ENCODE data around the gene RFX4.
"Not testable (repeated sequence)": the region's sequence is repeated elsewhere in the genome, so short reads cannot be mapped to it uniquely, and the experiment has no call there.

RFX4 gene

GRCh38 chr12:106590601-106591000 is 7.8 kb downstream of the RFX4 start:
- no peak for DNase-seq (ENCODE audit: low spot score)

- no peak for DNase-seq (ENCODE audit: low spot score)
Measured at GRCh38 chr12:106594447-106594846, 11.6 kb downstream of the RFX4 start.

GRCh38 chr12:106595268-106595667 is 12.5 kb downstream of the RFX4 start:
- no peak for DNase-seq (ENCODE audit: low spot score)

GRCh38 chr12:106598003-106598402 is 15.2 kb downstream of the RFX4 start:
- DNase-seq (ENCODE audit: low spot score), result no peak

GRCh38 chr12:106599302-106599701 is 16.5 kb downstream of the RFX4 start:
- no peak for DNase-seq (ENCODE audit: low spot score)

- no peak for DNase-seq (ENCODE audit: low spot score)
Measured at GRCh38 chr12:106600503-106600902, 17.7 kb downstream of the RFX4 start.

GRCh38 chr12:106601031-106601430 is 18.2 kb downstream of the RFX4 start:
- DNase-seq (ENCODE audit: low spot score), result no peak

GRCh38 chr12:106601496-106601895 is 18.7 kb downstream of the RFX4 start:
- no peak for DNase-seq (ENCODE audit: low spot score)

- DNase-seq (ENCODE audit: low spot score), result no peak
Measured at GRCh38 chr12:106602076-106602475, 19.3 kb downstream of the RFX4 start.

- no peak for DNase-seq (ENCODE audit: low spot score)
Measured at GRCh38 chr12:106605254-106605653, 22.4 kb downstream of the RFX4 start.

- DNase-seq (ENCODE audit: low spot score), result not testable (repeated sequence)
Measured at GRCh38 chr12:106620588-106620987, 37.8 kb downstream of the RFX4 start.

- DNase-seq (ENCODE audit: low spot score), result no peak
Measured at GRCh38 chr12:106625976-106626375, 43.2 kb downstream of the RFX4 start.

- peak; percentile 15 for DNase-seq (ENCODE audit: low spot score)
Measured at GRCh38 chr12:106629797-106630659, 47.2 kb downstream of the RFX4 start.

GRCh38 chr12:106631150-106631549 is 48.3 kb downstream of the RFX4 start:
- DNase-seq (ENCODE audit: low spot score), result no peak

GRCh38 chr12:106631797-106632196 is 49.0 kb downstream of the RFX4 start:
- DNase-seq (ENCODE audit: low spot score), result no peak

- no peak for DNase-seq (ENCODE audit: low spot score)
Measured at GRCh38 chr12:106632797-106633450, 50.1 kb downstream of the RFX4 start.

- DNase-seq (ENCODE audit: low spot score), result no peak
Measured at GRCh38 chr12:106633451-106633823, 50.6 kb downstream of the RFX4 start.

GRCh38 chr12:106634206-106634605 is 51.4 kb downstream of the RFX4 start:
- no peak for DNase-seq (ENCODE audit: low spot score)

- no peak for DNase-seq (ENCODE audit: low spot score)
Measured at GRCh38 chr12:106643000-106643399, 60.2 kb downstream of the RFX4 start.

GRCh38 chr12:106644335-106645073 is 61.7 kb downstream of the RFX4 start:
- no peak for DNase-seq (ENCODE audit: low spot score)

GRCh38 chr12:106645074-106645421 is 62.2 kb downstream of the RFX4 start:
- no peak for DNase-seq (ENCODE audit: low spot score)

- DNase-seq (ENCODE audit: low spot score), result no peak
Measured at GRCh38 chr12:106645465-106646330, 62.9 kb downstream of the RFX4 start.
